Fibroblast of skin of back (primary cell): Measurements from ENCODE around the gene PCGF6.
A peak's percentile ranks its signal among the peaks of the same experiment; 100 is the strongest.
"Not testable (repeated sequence)": the region's sequence is repeated elsewhere in the genome, so short reads cannot be mapped to it uniquely, and the experiment has no call there.

ENCODE experiments used
- DNase-seq: peaks from one replicate; pipeline ENCODE4 v3.0.0-alpha.2; 2013

The PCGF6 gene

GRCh38 chr10:103310197-103310596 lies 40.7 kb downstream of the PCGF6 start:
- DNase-seq, result no peak

- DNase-seq, result no peak
Measured at GRCh38 chr10:103307594-103307993, 43.3 kb downstream of the PCGF6 start.

GRCh38 chr10:103295374-103296015 lies 55.4 kb downstream of the PCGF6 start:
- peak; percentile 89 for DNase-seq

- no peak for DNase-seq
Measured at GRCh38 chr10:103291588-103291987, 59.4 kb downstream of the PCGF6 start.

GRCh38 chr10:103287992-103288391 lies 62.9 kb downstream of the PCGF6 start:
- DNase-seq, result no peak

- no peak for DNase-seq
Measured at GRCh38 chr10:103284170-103284569, 66.8 kb downstream of the PCGF6 start.

GRCh38 chr10:103282961-103283360 lies 68.0 kb downstream of the PCGF6 start:
- no peak for DNase-seq

GRCh38 chr10:103281753-103282152 lies 69.2 kb downstream of the PCGF6 start:
- DNase-seq, result peak; percentile 11

- DNase-seq, result no peak
Measured at GRCh38 chr10:103280506-103280905, 70.4 kb downstream of the PCGF6 start.

GRCh38 chr10:103280031-103280430 lies 70.9 kb downstream of the PCGF6 start:
- DNase-seq, result no peak

- peak; percentile 53 for DNase-seq
Measured at GRCh38 chr10:103278862-103279298, 72.1 kb downstream of the PCGF6 start.

- DNase-seq, result no peak
Measured at GRCh38 chr10:103278537-103278823, 72.5 kb downstream of the PCGF6 start.

GRCh38 chr10:103277713-103278536 lies 73.0 kb downstream of the PCGF6 start:
- DNase-seq, result no peak

- peak; percentile 71 for DNase-seq
Measured at GRCh38 chr10:103276896-103277712, 73.8 kb downstream of the PCGF6 start, which contains the start of gene INA. Gene INA, plus strand, starts transcription at chr10:103277138. Its CDS starts 74 bp downstream, at chr10:103277212.

GRCh38 chr10:103276251-103276895 lies 74.6 kb downstream of the PCGF6 start:
- DNase-seq, result no peak

- peak; percentile 100 for DNase-seq
Measured at GRCh38 chr10:103273041-103273441, 77.9 kb downstream of the PCGF6 start.

- peak; percentile 70 for DNase-seq
Measured at GRCh38 chr10:103265717-103266329, 85.1 kb downstream of the PCGF6 start.

- DNase-seq, result peak; percentile 26
Measured at GRCh38 chr10:103262229-103262628, 88.7 kb downstream of the PCGF6 start.

- DNase-seq, result no peak
Measured at GRCh38 chr10:103259989-103260388, 91.0 kb downstream of the PCGF6 start.

- DNase-seq, result not testable (repeated sequence)
Measured at GRCh38 chr10:103258928-103259327, 92.0 kb downstream of the PCGF6 start.

- DNase-seq, result no peak
Measured at GRCh38 chr10:103257812-103258211, 93.1 kb downstream of the PCGF6 start.

GRCh38 chr10:103256613-103257012 lies 94.3 kb downstream of the PCGF6 start:
- no peak for DNase-seq
